SK-N-SH treated with all-trans-retinoic acid at 6 μM for 48 hours (cell line): ENCODE results near the gene CD274.

ENCODE experiments used
- ATAC-seq: fragments of 200-7000 bp; cut with Tn5 transposase; 3 replicates; pipeline ENCODE4 v1.9.1; 2020; ENCODE audit warnings: mild to moderate bottlenecking, moderate library complexity
- BACH2 ChIP-seq: fragments of 250-450 bp; sonication (Bioruptor Pico); IDR thresholded peaks from 2 replicates; pipeline ENCODE4 v1.9.0; 2021; ENCODE audit warnings: mild to moderate bottlenecking, borderline replicate concordance
- CREB5 ChIP-seq: fragments of 250-450 bp; sonication (Bioruptor Pico); IDR thresholded peaks from 2 replicates; pipeline ENCODE4 v1.5.1; 2020; ENCODE audit warnings: low read depth, mild to moderate bottlenecking, moderate library complexity
- CSDC2 ChIP-seq: fragments of 250-450 bp; sonication (Bioruptor Pico); IDR thresholded peaks from 2 replicates; pipeline ENCODE4 v1.5.0; 2020; ENCODE audit warnings: mild to moderate bottlenecking, moderate library complexity
- ESRRG ChIP-seq: fragments of 250-450 bp; sonication (Bioruptor Pico); IDR thresholded peaks from 2 replicates; pipeline ENCODE4 v1.6.1; 2021; ENCODE audit warnings: mild to moderate bottlenecking
- ISL1 ChIP-seq: fragments of 250-450 bp; sonication (Bioruptor Pico); IDR thresholded peaks from 2 replicates; pipeline ENCODE4 v2.1.2; 2022; ENCODE audit warnings: mild to moderate bottlenecking, moderate library complexity
- OSR1 ChIP-seq: fragments of 250-450 bp; sonication (Bioruptor Pico); IDR thresholded peaks from 2 replicates; pipeline ENCODE4 v1.8.0; 2022; ENCODE audit warnings: moderate library complexity, mild to moderate bottlenecking, inconsistent platforms
- PATZ1 ChIP-seq: fragments of 250-450 bp; sonication (Bioruptor Pico); IDR thresholded peaks from 2 replicates; pipeline ENCODE4 v1.8.0; 2020; ENCODE audit warnings: mild to moderate bottlenecking, moderate library complexity, borderline replicate concordance
- PPARA ChIP-seq: fragments of 250-450 bp; sonication (Bioruptor Pico); IDR thresholded peaks from 2 replicates; pipeline ENCODE4 v1.5.0; 2020; ENCODE audit warnings: mild to moderate bottlenecking, borderline replicate concordance
- RARB ChIP-seq: fragments of 250-450 bp; sonication (Bioruptor Pico); IDR thresholded peaks from 2 replicates; pipeline ENCODE4 v1.8.0; 2021; ENCODE audit warnings: mild to moderate bottlenecking, moderate library complexity
- SNAI2 ChIP-seq: fragments of 250-450 bp; sonication (Bioruptor Pico); IDR thresholded peaks from 2 replicates; pipeline ENCODE4 v1.5.0; 2020; ENCODE audit warnings: mild to moderate bottlenecking, moderate library complexity
- TCF4 ChIP-seq: fragments of 250-450 bp; sonication (Bioruptor Pico); IDR thresholded peaks from 2 replicates; pipeline ENCODE4 v1.8.0; 2021; ENCODE audit warnings: mild to moderate bottlenecking, moderate library complexity, borderline replicate concordance
- ZC3H10 ChIP-seq: fragments of 250-450 bp; sonication (Bioruptor Pico); IDR thresholded peaks from 2 replicates; pipeline ENCODE4 v1.5.1; 2021; ENCODE audit warnings: mild to moderate bottlenecking, moderate library complexity
- ZFP3 ChIP-seq: fragments of 250-450 bp; sonication (Bioruptor Pico); IDR thresholded peaks from 2 replicates; pipeline ENCODE4 v1.5.0; 2020; ENCODE audit warnings: mild to moderate bottlenecking, moderate library complexity
- ZFP30 ChIP-seq: fragments of 450-650 bp; formaldehyde crosslinking; IDR thresholded peaks from 2 replicates; pipeline ENCODE4 v1.5.0; 2022; ENCODE audit warnings: mild to moderate bottlenecking, moderate library complexity
- ZNF70 ChIP-seq: fragments of 450-650 bp; formaldehyde crosslinking; IDR thresholded peaks from 2 replicates; pipeline ENCODE4 v1.5.0; 2020; ENCODE audit warnings: mild to moderate bottlenecking, moderate library complexity
- ZNF8 ChIP-seq: fragments of 450-650 bp; formaldehyde crosslinking; IDR thresholded peaks from 2 replicates; pipeline ENCODE4 v1.5.0; 2020; ENCODE audit warnings: mild to moderate bottlenecking, moderate library complexity
- TF ChIP-seq, protein P1 (sequence below): fragments of 250-450 bp; sonication (Bioruptor Pico); IDR thresholded peaks from 2 replicates; pipeline ENCODE4 v1.5.0; 2020; ENCODE audit warnings: mild to moderate bottlenecking, moderate library complexity
- TF ChIP-seq, protein P2 (sequence below): fragments of 250-450 bp; sonication (Bioruptor Pico); IDR thresholded peaks from 2 replicates; pipeline ENCODE4 v1.5.1; 2021; ENCODE audit warnings: mild to moderate bottlenecking, moderate library complexity
- TF ChIP-seq, protein P3 (sequence below): fragments of 250-450 bp; sonication (Bioruptor Pico); IDR thresholded peaks from 2 replicates; pipeline ENCODE4 v1.8.0; 2021; ENCODE audit warnings: low read depth, mild to moderate bottlenecking, moderate library complexity, borderline replicate concordance

Gene CD274

DNA sequence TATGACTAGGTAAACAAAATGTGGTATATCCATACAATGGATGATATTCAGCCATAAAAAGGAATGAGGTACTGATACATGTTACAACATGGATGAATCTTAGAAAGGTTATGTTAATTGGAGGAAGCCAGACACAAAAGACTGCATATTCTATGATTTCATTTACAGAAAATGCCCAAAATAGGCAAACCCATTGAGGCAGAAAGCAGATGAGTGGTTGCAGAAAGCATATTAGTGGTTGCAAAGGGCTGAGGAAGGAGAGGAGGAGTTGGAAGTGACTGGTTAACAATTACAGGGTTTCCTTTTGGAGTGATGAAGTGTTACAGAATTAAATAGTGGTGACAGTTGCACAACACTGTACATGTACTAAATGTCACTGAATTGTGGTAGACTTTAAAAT lies 30.4 kb upstream of the CD274 start:
- TF ChIP-seq ZNF8 (CRISPR knock-in tag), result no peak
- no peak for TF ChIP-seq ZC3H10 (CRISPR knock-in tag)
- no peak for TF ChIP-seq TCF4 (CRISPR knock-in tag)
- TF ChIP-seq RARB (CRISPR knock-in tag), result no peak
- TF ChIP-seq ZFP30 (CRISPR knock-in tag), result no peak
- TF ChIP-seq, protein P1, sequence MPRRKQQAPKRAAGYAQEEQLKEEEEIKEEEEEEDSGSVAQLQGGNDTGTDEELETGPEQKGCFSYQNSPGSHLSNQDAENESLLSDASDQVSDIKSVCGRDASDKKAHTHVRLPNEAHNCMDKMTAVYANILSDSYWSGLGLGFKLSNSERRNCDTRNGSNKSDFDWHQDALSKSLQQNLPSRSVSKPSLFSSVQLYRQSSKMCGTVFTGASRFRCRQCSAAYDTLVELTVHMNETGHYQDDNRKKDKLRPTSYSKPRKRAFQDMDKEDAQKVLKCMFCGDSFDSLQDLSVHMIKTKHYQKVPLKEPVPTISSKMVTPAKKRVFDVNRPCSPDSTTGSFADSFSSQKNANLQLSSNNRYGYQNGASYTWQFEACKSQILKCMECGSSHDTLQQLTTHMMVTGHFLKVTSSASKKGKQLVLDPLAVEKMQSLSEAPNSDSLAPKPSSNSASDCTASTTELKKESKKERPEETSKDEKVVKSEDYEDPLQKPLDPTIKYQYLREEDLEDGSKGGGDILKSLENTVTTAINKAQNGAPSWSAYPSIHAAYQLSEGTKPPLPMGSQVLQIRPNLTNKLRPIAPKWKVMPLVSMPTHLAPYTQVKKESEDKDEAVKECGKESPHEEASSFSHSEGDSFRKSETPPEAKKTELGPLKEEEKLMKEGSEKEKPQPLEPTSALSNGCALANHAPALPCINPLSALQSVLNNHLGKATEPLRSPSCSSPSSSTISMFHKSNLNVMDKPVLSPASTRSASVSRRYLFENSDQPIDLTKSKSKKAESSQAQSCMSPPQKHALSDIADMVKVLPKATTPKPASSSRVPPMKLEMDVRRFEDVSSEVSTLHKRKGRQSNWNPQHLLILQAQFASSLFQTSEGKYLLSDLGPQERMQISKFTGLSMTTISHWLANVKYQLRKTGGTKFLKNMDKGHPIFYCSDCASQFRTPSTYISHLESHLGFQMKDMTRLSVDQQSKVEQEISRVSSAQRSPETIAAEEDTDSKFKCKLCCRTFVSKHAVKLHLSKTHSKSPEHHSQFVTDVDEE (CRISPR knock-in tag), result no peak
- TF ChIP-seq ZFP3 (CRISPR knock-in tag), result no peak
- no peak for TF ChIP-seq OSR1
- TF ChIP-seq CSDC2 (CRISPR knock-in tag), result no peak
- TF ChIP-seq, protein P2, sequence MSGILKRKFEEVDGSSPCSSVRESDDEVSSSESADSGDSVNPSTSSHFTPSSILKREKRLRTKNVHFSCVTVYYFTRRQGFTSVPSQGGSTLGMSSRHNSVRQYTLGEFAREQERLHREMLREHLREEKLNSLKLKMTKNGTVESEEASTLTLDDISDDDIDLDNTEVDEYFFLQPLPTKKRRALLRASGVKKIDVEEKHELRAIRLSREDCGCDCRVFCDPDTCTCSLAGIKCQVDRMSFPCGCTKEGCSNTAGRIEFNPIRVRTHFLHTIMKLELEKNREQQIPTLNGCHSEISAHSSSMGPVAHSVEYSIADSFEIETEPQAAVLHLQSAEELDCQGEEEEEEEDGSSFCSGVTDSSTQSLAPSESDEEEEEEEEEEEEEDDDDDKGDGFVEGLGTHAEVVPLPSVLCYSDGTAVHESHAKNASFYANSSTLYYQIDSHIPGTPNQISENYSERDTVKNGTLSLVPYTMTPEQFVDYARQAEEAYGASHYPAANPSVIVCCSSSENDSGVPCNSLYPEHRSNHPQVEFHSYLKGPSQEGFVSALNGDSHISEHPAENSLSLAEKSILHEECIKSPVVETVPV, result no peak
- no peak for TF ChIP-seq BACH2
- TF ChIP-seq PPARA (CRISPR knock-in tag), result no peak
- no peak for TF ChIP-seq PATZ1 (CRISPR knock-in tag)
- no peak for TF ChIP-seq ISL1 (CRISPR knock-in tag)
- TF ChIP-seq SNAI2 (CRISPR knock-in tag), result no peak
- ATAC-seq, result no peak

DNA sequence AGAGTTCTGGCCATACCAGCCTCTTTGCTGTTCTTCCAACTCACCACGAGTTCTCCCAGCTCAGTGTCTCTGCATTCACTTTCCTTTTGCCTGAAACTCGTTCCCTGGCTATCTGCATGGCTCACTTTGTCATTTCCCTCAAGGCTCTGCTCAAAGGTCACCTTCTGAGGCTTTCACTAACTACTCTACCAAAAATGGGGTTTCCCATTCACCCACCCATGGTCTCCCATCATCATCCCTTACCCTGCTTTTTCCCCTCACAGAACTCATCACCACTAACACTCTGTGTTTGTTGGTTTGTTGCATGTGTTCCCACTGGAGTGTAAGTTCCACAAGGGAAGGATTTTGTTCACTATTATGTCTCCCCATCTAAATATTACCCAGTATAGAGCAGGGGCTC lies 29.2 kb upstream of the CD274 start:
- no peak for ATAC-seq
- TF ChIP-seq CREB5 (CRISPR knock-in tag) (no peak), ZNF8 (CRISPR knock-in tag) (no peak)

- TF ChIP-seq, protein P3, sequence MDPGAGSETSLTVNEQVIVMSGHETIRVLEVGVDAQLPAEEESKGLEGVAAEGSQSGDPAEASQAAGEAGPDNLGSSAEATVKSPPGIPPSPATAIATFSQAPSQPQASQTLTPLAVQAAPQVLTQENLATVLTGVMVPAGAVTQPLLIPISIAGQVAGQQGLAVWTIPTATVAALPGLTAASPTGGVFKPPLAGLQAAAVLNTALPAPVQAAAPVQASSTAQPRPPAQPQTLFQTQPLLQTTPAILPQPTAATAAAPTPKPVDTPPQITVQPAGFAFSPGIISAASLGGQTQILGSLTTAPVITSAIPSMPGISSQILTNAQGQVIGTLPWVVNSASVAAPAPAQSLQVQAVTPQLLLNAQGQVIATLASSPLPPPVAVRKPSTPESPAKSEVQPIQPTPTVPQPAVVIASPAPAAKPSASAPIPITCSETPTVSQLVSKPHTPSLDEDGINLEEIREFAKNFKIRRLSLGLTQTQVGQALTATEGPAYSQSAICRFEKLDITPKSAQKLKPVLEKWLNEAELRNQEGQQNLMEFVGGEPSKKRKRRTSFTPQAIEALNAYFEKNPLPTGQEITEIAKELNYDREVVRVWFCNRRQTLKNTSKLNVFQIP (CRISPR knock-in tag), result no peak
- TF ChIP-seq PPARA (CRISPR knock-in tag), result no peak
- no peak for TF ChIP-seq SNAI2 (CRISPR knock-in tag)
- no peak for TF ChIP-seq ZNF70
- TF ChIP-seq ESRRG, result no peak
- TF ChIP-seq, protein P1 (CRISPR knock-in tag), result no peak
- TF ChIP-seq ZNF8 (CRISPR knock-in tag), result no peak
- no peak for TF ChIP-seq OSR1
- TF ChIP-seq, protein P2, result no peak
- TF ChIP-seq TCF4 (CRISPR knock-in tag), result no peak
- no peak for TF ChIP-seq PATZ1 (CRISPR knock-in tag)
- no peak for TF ChIP-seq ZFP3 (CRISPR knock-in tag)
- TF ChIP-seq CREB5 (CRISPR knock-in tag), result no peak
- ATAC-seq, result no peak
These were observed 28.1 kb upstream of the CD274 start for GRCh38 chr9:5422276-5422675.
